Measurements from ENCODE around the gene TBC1D22A.

The TBC1D22A gene

DNA sequence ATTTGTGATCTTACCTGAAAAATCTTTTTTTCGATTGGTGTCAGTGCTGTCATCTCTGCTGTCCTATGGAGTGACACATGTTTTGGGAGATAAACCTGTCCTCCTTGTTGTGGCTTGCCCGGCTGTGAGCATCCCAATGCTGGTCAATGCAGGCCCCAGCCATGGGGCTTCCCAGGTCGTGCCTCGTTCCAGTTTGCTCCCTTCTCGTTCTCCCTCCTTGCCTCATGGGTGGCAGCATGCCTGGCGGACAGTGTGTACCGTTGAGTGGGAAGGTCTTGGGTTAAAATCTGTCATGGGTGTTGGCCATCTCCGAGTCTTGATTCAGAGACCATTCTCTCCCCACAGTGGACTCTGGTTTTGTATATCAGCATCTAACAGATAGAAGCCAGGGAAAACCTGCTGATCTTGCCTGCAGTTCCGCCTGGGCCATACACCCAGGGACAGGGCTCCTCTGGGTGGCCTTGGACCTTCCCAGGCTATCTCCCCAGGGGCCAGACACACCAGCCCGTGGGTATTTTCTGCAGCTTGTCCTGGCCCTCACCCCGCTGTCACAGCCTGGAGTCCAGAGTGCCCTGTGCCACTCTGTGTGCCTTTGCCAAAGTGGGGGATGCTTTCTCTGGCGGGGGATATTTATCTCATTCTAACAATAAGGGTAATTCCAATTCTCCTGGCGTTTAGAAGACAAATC is 208.1 kb downstream of the TBC1D22A start:
- peak; percentile 71 for DNase-seq (ENCODE audit: low spot score)
- TF ChIP-seq, protein P1, sequence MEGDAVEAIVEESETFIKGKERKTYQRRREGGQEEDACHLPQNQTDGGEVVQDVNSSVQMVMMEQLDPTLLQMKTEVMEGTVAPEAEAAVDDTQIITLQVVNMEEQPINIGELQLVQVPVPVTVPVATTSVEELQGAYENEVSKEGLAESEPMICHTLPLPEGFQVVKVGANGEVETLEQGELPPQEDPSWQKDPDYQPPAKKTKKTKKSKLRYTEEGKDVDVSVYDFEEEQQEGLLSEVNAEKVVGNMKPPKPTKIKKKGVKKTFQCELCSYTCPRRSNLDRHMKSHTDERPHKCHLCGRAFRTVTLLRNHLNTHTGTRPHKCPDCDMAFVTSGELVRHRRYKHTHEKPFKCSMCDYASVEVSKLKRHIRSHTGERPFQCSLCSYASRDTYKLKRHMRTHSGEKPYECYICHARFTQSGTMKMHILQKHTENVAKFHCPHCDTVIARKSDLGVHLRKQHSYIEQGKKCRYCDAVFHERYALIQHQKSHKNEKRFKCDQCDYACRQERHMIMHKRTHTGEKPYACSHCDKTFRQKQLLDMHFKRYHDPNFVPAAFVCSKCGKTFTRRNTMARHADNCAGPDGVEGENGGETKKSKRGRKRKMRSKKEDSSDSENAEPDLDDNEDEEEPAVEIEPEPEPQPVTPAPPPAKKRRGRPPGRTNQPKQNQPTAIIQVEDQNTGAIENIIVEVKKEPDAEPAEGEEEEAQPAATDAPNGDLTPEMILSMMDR (IDR thresholded peaks at IDR 0.05), result no peak
- Histone ChIP-seq H3K4me3 (no peak overlapping the region), H3K27ac (peak overlapping the region in 1 of 2 donors; percentile 64)

GRCh38 chr22:46971099-46971763 is 208.8 kb downstream of the TBC1D22A start:
- DNase-seq (ENCODE audit: low spot score), result peak; percentile 70
- Histone ChIP-seq H3K4me3 (no peak overlapping the region), H3K27ac (peak overlapping the region in 1 of 2 donors; percentile 64)
- TF ChIP-seq, protein P1 (IDR thresholded peaks at IDR 0.05), result no peak

- no peak for DNase-seq (ENCODE audit: low spot score)
- Histone ChIP-seq H3K4me3 (no peak overlapping the region), H3K27ac (peak overlapping the region in 1 of 2 donors; percentile 64)
- TF ChIP-seq, protein P1 (IDR thresholded peaks at IDR 0.05), result no peak
Observed at GRCh38 chr22:46971764-46972125, 209.3 kb downstream of the TBC1D22A start.

DNA sequence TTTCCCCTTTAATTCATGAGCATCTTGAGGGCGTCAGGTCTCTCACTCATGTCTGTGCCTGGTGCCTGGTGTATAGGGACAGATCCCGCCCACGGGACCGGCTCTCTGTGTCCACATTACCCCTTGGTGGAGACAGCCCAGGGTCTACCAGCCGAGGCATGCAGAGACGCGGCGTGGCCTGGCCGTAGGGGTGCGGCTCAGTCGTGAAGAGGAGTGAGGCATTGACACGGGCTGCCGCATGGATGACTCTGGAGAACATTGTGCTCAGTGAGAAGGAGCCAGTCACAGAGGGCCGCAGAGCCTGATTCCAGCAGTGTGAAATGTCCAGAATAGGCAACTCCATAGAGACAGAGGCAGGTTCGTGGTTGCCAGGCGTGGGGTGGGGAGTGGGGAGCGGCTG is 209.8 kb downstream of the TBC1D22A start:
- DNase-seq (ENCODE audit: low spot score), result peak; percentile 74
- TF ChIP-seq, protein P1 (IDR thresholded peaks at IDR 0.05), result no peak
- H3K27ac ChIP-seq, result peak overlapping the region in 1 of 2 donors; percentile 64
- no peak overlapping the region for H3K4me3 ChIP-seq

DNA sequence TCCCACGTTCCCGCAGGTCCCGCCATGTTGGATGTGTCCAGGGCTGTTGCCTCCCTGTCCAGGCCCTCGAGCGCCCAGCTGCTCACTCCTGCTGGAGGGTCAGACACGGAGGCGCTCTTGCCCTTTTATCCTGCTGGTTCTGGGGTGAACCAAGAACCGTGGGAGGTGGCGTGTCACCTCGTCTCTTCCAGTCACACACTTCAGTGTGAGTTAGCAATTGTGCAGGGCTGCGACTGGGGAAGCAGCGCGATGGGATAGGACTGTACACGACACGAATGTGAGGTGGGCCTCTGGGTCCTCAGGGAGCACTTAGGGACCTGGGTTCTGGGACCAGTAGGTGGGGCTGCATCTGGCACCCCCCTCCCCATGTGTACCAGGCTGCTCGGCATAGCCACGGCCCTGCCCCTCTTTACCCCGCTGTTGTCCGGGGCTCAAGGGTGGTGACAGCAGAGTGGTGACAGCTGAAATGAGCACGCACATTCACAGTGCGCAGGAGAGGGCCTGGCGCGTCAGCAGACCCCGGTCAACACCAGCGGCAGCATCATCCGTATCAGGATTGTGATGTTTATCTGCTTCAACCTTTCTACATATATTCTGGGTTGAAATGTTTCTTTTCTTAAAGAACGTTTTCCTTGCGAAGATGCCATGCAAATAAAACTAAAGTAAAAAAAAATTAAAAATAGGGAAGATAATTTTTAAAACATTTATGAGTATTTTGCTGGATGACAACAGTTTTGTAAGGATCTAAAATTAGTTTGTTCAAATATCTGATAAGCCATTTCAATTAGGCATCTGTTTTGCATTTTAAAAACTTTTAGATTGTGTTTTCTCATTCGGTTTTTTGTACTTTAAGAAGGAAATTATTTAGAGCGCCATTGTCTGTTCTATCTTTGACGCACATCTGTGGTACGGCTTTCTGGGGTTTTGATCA is 210.7 kb downstream of the TBC1D22A start:
- H3K27ac ChIP-seq, result no peak overlapping the region
- TF ChIP-seq, protein P1 (IDR thresholded peaks at IDR 0.05), result no peak
- H3K4me3 ChIP-seq, result no peak overlapping the region
- DNase-seq (ENCODE audit: low spot score), result peak; percentile 65

- DNase-seq (ENCODE audit: low spot score), result peak; percentile 63
- H3K4me3 ChIP-seq, result no peak overlapping the region
- H3K27ac ChIP-seq, result no peak overlapping the region
- TF ChIP-seq, protein P1 (IDR thresholded peaks at IDR 0.05), result no peak
Observed at GRCh38 chr22:46974077-46974476, 211.6 kb downstream of the TBC1D22A start.
